ENCODE results near the gene CSNK2A3. TPM values are rescaled to one million over a fixed set of nuclear protein-coding genes. Genes with fewer than 3 reads are reported as not detected.
"Not testable (repeated sequence)": the region's sequence is repeated elsewhere in the genome, so short reads cannot be mapped to it uniquely, and the experiment has no call there.

The CSNK2A3 gene
- total RNA-seq = 0.35 and 1.0 TPM in 2 replicates

DNA sequence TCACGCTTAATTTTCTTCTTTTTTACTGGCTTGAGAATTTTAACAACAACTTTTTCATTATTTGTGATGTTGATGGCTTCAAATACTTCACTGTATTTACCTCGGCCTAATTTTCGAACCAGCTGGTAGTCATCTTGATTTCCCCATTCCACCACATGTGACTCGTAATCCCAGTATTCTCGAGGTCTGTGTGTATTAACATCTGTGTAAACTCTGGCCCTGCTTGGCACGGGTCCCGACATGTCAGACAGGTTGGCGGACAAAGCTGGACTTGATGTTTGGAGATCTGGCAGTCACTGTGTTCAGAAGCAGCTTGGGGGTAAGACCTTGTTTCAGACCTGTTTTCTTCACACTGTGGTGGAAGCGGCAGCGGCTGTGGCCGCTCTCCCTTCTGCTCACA lies at the start of gene CSNK2A3:
Gene CSNK2A3, minus strand, starts transcription at position 373 of the 400 bp plus-strand sequence. Its CDS starts 131 bp downstream, at position 242.
- H3K4me3 ChIP-seq (ENCODE audit: low read depth, low read length); DNase-seq (ENCODE audit: low read depth): not testable (repeated sequence)

DNA sequence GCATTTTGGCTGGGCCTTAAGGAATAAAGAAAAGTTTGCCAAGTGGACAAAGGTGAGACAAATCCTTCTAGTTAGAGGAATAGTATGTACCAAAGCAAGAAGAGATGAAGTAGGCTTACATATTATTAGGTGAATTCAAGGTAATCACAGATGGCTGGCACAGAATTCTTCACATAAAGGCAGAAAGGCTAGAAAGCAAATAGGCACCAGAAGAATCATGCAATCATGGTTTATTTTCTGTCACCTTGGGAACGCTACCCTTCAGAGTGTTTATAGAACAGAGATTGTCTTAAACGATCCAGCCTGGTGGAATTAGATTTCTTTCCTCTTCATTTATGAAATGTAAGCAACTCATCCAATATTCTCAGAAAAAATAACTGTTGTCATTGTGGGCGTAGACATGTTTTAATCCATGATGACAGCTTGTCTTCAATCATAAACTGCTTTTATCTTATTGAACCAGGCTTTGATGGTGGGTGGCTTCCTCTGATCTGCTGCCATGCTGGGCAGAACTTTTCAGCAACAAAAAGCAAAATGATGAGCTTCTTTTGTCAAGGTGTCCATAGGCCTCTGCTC lies 49.0 kb upstream of the CSNK2A3 start:
- DNase-seq (ENCODE audit: low read depth) = no peak
- TF ChIP-seq, protein P1, sequence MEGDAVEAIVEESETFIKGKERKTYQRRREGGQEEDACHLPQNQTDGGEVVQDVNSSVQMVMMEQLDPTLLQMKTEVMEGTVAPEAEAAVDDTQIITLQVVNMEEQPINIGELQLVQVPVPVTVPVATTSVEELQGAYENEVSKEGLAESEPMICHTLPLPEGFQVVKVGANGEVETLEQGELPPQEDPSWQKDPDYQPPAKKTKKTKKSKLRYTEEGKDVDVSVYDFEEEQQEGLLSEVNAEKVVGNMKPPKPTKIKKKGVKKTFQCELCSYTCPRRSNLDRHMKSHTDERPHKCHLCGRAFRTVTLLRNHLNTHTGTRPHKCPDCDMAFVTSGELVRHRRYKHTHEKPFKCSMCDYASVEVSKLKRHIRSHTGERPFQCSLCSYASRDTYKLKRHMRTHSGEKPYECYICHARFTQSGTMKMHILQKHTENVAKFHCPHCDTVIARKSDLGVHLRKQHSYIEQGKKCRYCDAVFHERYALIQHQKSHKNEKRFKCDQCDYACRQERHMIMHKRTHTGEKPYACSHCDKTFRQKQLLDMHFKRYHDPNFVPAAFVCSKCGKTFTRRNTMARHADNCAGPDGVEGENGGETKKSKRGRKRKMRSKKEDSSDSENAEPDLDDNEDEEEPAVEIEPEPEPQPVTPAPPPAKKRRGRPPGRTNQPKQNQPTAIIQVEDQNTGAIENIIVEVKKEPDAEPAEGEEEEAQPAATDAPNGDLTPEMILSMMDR (conservative IDR thresholded peaks at IDR 0.05; ENCODE audit: low read depth, low read length) = no peak
- no peak overlapping the region for H3K4me3 ChIP-seq (ENCODE audit: low read depth, low read length)

DNA sequence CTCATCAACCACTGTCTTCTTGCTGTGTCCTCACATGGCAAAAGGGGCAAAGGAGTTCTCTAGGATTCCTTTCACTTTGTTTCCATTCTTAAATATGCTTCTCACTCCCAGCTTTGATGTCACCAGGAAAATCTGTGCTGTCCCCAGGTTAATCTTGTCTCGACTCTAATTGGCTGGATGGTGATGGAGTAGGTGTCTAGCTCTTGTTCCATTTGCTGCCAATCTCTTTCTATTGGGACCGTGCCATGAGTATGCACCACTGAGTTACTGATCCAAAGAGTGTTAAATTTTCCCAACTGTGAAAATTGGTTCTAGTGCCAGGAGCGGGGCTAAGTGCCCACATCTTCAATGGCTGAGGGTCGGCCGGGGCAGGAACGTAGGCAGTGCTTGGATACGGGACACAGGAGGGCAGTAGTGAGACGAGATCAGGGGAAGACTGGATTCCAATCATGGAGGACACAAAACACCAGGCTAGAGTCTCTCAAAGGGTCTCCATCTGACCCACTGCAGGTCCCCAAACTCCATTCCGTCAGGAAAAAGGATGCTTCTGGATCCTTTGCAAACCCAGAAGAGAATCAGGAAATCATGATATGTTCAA lies 47.7 kb upstream of the CSNK2A3 start:
- DNase-seq (ENCODE audit: low read depth) = no peak
- H3K4me3 ChIP-seq (ENCODE audit: low read depth, low read length) = no peak overlapping the region
- TF ChIP-seq, protein P1 (conservative IDR thresholded peaks at IDR 0.05; ENCODE audit: low read depth, low read length) = peak; percentile 62

DNA sequence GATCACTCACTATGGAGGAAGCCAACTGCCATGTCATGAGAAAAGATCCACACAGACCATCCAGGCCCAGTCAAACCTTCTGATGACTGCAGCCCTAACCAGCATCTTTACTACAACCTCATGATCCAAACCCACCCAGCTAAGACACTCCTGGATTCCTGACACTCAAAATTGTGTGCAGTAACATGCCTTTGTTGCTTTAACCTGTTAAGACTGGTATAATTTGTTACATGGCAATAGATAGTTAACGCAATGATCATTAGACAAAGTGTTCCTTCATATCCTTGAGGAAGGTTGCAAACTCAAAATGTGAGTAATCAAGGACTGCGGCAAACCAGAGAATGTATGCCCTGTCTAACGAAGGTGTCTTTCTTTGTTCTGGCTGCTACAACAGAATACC lies 47.1 kb upstream of the CSNK2A3 start:
- DNase-seq (ENCODE audit: low read depth) = no peak
- TF ChIP-seq, protein P1 (conservative IDR thresholded peaks at IDR 0.05; ENCODE audit: low read depth, low read length) = no peak
- no peak overlapping the region for H3K4me3 ChIP-seq (ENCODE audit: low read depth, low read length)

DNA sequence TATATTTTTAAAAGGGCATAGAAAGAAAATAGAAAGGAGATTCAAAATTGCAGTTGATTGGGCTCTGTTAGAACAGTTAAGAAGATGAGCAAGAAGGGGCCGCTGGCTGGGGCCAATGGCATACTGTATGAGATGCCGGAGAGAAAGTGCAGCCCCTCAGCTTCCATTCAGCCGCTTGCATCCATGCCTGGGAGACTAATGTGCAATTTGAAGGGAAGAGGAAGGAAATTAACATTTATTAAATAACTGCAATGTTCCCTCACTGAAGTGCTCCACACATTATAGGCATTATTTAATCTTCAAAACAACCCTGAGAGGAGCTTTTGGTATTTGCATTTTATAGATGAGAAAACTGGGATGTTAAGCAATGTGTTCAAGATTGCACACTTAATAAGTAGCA lies 44.7 kb upstream of the CSNK2A3 start:
- no peak for DNase-seq (ENCODE audit: low read depth)
- no peak overlapping the region for H3K4me3 ChIP-seq (ENCODE audit: low read depth, low read length)
- TF ChIP-seq, protein P1 (conservative IDR thresholded peaks at IDR 0.05; ENCODE audit: low read depth, low read length) = no peak

DNA sequence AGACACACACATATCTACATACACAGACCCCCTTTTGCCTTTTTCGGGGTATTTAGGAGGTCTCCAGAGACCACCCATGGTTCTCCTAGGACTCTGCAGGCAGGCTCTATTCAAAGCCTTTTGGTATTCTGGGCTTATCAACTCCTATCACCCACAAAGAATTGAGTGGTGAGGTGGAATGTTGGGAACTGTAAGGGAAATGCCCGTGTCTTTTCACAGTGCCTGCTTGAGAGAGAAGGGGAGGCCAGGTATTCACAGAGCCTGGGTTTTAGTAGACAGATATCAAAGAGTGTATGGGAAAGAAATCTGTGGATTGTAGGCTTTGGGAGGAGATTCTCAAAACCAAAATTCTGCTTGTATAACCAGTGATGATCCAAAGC lies 44.0 kb upstream of the CSNK2A3 start:
- no peak for DNase-seq (ENCODE audit: low read depth)
- H3K4me3 ChIP-seq (ENCODE audit: low read depth, low read length) = no peak overlapping the region
- TF ChIP-seq, protein P1 (conservative IDR thresholded peaks at IDR 0.05; ENCODE audit: low read depth, low read length) = no peak

DNA sequence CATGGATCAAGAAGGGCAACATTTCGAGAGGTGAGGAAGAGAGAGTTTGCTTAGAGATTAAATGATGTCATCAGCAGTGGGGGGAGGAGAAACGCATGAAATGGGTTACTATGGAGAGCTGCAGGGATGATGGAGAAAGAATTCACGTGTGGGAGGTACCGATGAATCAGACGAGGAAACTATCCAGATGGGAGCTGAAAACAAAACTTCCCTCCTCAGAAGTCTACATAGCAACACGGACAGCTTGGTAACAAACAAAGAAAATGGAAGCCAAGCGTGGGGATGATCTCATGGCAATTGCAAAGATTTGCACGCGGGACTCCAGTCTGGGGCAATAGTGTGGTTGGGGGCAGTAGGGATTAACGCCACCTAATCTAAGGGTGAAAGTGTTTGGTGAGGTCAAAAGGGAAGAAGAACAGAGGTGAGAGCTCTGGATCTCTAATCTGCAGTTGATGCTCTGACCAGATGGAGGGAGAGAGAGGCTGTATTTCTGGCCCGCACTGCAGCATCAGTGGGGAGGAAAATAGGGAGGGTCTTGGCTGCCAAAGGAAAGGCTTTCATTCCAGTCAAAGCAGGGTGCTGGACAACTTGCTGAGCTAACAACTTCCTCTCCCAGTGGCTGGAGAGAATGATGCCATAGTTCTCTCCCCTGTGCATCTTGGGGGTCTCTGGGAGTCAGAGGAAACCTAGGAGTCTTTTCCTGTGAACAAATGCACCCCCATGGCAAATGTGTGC lies 43.4 kb upstream of the CSNK2A3 start:
- TF ChIP-seq, protein P1 (conservative IDR thresholded peaks at IDR 0.05; ENCODE audit: low read depth, low read length) = no peak
- DNase-seq (ENCODE audit: low read depth) = no peak
- H3K4me3 ChIP-seq (ENCODE audit: low read depth, low read length) = no peak overlapping the region

Data from epithelial cell of proximal tubule (primary cell).